Stimulated activated CD4-positive, alpha-beta T cell treated with anti-CD3 and anti-CD28 coated beads, Interleukin-4, amount 100 ng/mL, for 48 hours (primary cell): ENCODE measurements around the gene FRMD3.

Experiments
- DNase-seq, 2 donors: peaks; one replicate each; pipeline ENCODE4 v3.0.0-alpha.2; 2020; ENCODE audit warnings: low read depth in 2 of 2

The FRMD3 gene

GRCh38 chr9:83433846-83434245 is 104.4 kb downstream of the FRMD3 start:
- DNase-seq = no peak

- no peak for DNase-seq
These were observed 105.2 kb downstream of the FRMD3 start for GRCh38 chr9:83432877-83433550.

- DNase-seq = no peak
These were observed 106.0 kb downstream of the FRMD3 start for GRCh38 chr9:83432104-83432627.

- DNase-seq = no peak
These were observed 106.8 kb downstream of the FRMD3 start for GRCh38 chr9:83431101-83432060.

GRCh38 chr9:83430681-83431080 is 107.5 kb downstream of the FRMD3 start:
- no peak for DNase-seq

- no peak for DNase-seq
These were observed 109.0 kb downstream of the FRMD3 start for GRCh38 chr9:83429229-83429628.

- no peak for DNase-seq
These were observed 113.0 kb downstream of the FRMD3 start for GRCh38 chr9:83425240-83425639.

- no peak for DNase-seq
These were observed 113.4 kb downstream of the FRMD3 start for GRCh38 chr9:83424831-83425230.

GRCh38 chr9:83423815-83424707 is 114.1 kb downstream of the FRMD3 start:
- DNase-seq = no peak

- no peak for DNase-seq
These were observed 115.7 kb downstream of the FRMD3 start for GRCh38 chr9:83422527-83422926.

GRCh38 chr9:83420486-83420885 is 117.7 kb downstream of the FRMD3 start:
- DNase-seq = no peak

- DNase-seq = no peak
These were observed 118.2 kb downstream of the FRMD3 start for GRCh38 chr9:83419961-83420360.

GRCh38 chr9:83418283-83418682 is 119.9 kb downstream of the FRMD3 start:
- no peak for DNase-seq

GRCh38 chr9:83413367-83413766 is 124.8 kb downstream of the FRMD3 start:
- no peak for DNase-seq

GRCh38 chr9:83410701-83411100 is 127.5 kb downstream of the FRMD3 start:
- no peak for DNase-seq

- no peak for DNase-seq
These were observed 131.3 kb downstream of the FRMD3 start for GRCh38 chr9:83406921-83407320.

- no peak for DNase-seq
These were observed 132.4 kb downstream of the FRMD3 start for GRCh38 chr9:83405759-83406158.

GRCh38 chr9:83403527-83404238 is 134.5 kb downstream of the FRMD3 start:
- DNase-seq = no peak

GRCh38 chr9:83401328-83401900 is 136.8 kb downstream of the FRMD3 start:
- DNase-seq = no peak

- no peak for DNase-seq
These were observed 141.4 kb downstream of the FRMD3 start for GRCh38 chr9:83396813-83397212.

- DNase-seq = no peak
These were observed 141.9 kb downstream of the FRMD3 start for GRCh38 chr9:83396342-83396741.
